Spleen (tissue), 11 donors: ENCODE results near the gene HTRA2. TPM values are rescaled to one million over a fixed set of nuclear protein-coding genes. Genes with fewer than 3 reads are reported as not detected.
A peak's percentile ranks its signal among the peaks of the same experiment; 100 is the strongest.

Experiments used
- DNase-seq: peaks from one replicate; pipeline ENCODE4 v3.0.0-alpha.2; 2020
- H3K27ac ChIP-seq, 8 donors: fragments of 200-600 bp; sonication (generic) in 7 of 8; 1 replicate in 4 of 8; 2 replicates in 4 of 8; pipeline versions ENCODE4 v1.5.0 to v1.8.0; 2016 to 2021; ENCODE audit warnings: inconsistent platforms in 4 of 8, mild to moderate bottlenecking in 4 of 8, moderate library complexity in 1 of 8
- H3K27me3 ChIP-seq, 7 donors: fragments of 200-600 bp; sonication (generic) in 6 of 7; replicated peaks in 1 of 7; 1 replicate in 4 of 7; 2 replicates in 3 of 7; pipeline versions ENCODE4 v1.5.0 to v1.8.0; 2016 to 2021; ENCODE audit warnings: inconsistent platforms in 3 of 7, mild to moderate bottlenecking in 1 of 7
- H3K36me3 ChIP-seq, 6 donors: fragments of 200-600 bp; sonication (generic) in 5 of 6; 1 replicate in 4 of 6; 2 replicates in 2 of 6; pipeline versions ENCODE4 v1.5.0 to v1.8.0; 2016 to 2021; ENCODE audit warnings: inconsistent platforms in 2 of 6
- H3K4me1 ChIP-seq, 6 donors: fragments of 200-600 bp; sonication (generic) in 5 of 6; 1 replicate in 3 of 6; 2 replicates in 3 of 6; pipeline versions ENCODE4 v1.5.0 to v1.8.0; 2016 to 2021; ENCODE audit warnings: inconsistent platforms in 3 of 6
- H3K4me3 ChIP-seq, 8 donors: fragments of 200-600 bp; sonication (generic) in 7 of 8; 1 replicate in 4 of 8; 2 replicates in 4 of 8; pipeline versions ENCODE4 v1.5.0 to v1.8.0; 2016 to 2021; ENCODE audit warnings: inconsistent platforms in 4 of 8, mild to moderate bottlenecking in 4 of 8, moderate library complexity in 2 of 8
- H3K9me3 ChIP-seq, 8 donors: fragments of 200-600 bp; sonication (generic) in 7 of 8; 1 replicate in 4 of 8; 2 replicates in 4 of 8; pipeline versions ENCODE4 v1.5.0 to v1.8.0; 2016 to 2021; ENCODE audit warnings: inconsistent platforms in 4 of 8
- POLR2A ChIP-seq, 3 donors: fragments of 450-650 bp; IDR thresholded peaks; one replicate each; pipeline ENCODE4 v1.5.1; 2017; ENCODE audit warnings: antibody characterized with exemption in 3 of 3, mild to moderate bottlenecking in 1 of 3
- POLR2AphosphoS5 ChIP-seq, 3 donors: sonication (generic); formaldehyde crosslinking; IDR thresholded peaks; one replicate each; pipeline ENCODE4 v1.5.1; 2017; ENCODE audit warnings: antibody characterized with exemption in 3 of 3
- WGBS, 5 donors: extraction: QIAGEN DNeasy Blood & Tissue Kit in 3 of 5; methylation state at CpG; one replicate each; pipeline versions ENCODE4 v1.1.5 to v1.1.7; 2013 to 2018; 5-methylcytosine and 5-hydroxymethylcytosine counted together
- intact Hi-C: fragments of 100-400 bp; cut with DNase I; formaldehyde crosslinking; loops from one replicate; pipeline ENCODE4 v1.15.0; 2023; ENCODE audit warnings: low total_unique reads
- polyA plus RNA-seq, 3 donors: library from polyadenylated mRNA; stranded (reverse); fragments of 200-250 nt; gene quantifications; one replicate each; pipeline ENCODE4 v1.2.1, GENCODE V29; 2013
- total RNA-seq, 7 donors: library from RNA; depleted of rRNA in 3 of 7; stranded (reverse); fragments of >200 nt in 3 of 7; fragmentation: NEBNext Ultra II Directional in 4 of 7; extraction: Animal tissue kit (Norgen Biotek cat#: 25700) in 4 of 7; gene quantifications; one replicate each; pipeline versions ENCODE4 v1.1.0 to v1.2.1, GENCODE V29; 2016 to 2021
- TF ChIP-seq, protein P1 (sequence below), 11 experiments: fragments of 200-600 bp in 7 of 11; fragments of 450-650 bp in 4 of 11; sonication (generic) in 4 of 11; IDR thresholded peaks in 8 of 11; conservative IDR thresholded peaks in 3 of 11; 1 replicate in 7 of 11; 2 replicates in 4 of 11; pipeline versions ENCODE4 v1.4.0 to v1.8.0; 2016 to 2021; ENCODE audit warnings: antibody characterized with exemption in 11 of 11, inconsistent platforms in 4 of 11, mild to moderate bottlenecking in 1 of 11
- donor health status: healthy with polysubstance abuse.
- donor health status: DM: no; HTN: no; CAD: no; lungs with moderate emphysema.
- donor health status: DM: no; HTN: no; CAD: no.
- donor health status: Bipolar disorder and iron deficiency.
- donor health status: healthy.
- donor health status: DM: no; HTN: no; CAD: no.
- donor health status: DM: yes; HTN: yes; CAD: no.

The HTRA2 gene
- total and polyA plus RNA-seq, 10 donors = 34.2 to 58.7 (median 42.9) TPM

DNA sequence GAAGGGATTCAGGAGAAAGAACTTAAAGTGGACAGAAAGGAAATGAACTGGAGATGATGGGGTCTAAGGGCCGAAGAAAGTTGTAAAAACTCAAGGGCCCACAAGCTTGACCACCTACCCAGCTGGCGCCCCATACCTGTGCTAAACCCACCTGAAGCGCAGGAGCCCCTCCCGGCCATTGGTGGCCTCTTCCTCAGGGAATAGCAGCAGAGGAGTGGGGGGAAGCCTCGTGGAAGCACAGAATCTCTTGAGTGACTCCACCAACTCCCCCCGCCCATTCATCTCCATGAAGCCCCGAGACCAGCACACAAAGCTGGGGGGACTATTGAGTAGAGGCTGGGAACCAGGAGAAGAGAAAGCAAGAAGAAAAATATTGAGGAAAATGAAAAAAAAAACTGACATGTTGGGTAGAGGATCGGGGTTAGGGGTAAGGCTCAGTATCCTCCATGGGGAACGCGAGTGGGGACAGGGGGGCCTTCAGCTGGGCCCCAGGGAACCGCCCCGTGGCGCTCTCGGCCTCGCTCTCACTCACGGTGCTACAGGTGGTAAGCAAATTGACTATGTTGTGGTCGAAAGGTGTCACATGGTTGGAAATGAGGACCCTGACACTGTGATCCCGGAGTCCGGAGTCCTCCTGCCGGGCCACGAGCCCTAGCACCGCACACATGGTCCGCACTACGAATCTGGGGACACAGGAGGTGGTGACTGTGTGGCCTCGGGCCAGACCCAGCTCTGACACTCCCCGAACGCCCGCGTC, 955 bp upstream of the HTRA2 start:
- H3K4me1 ChIP-seq = peaks cover 20 to 59% (median 38%) of the 10 kb centered on the region in 6 donors
- TF ChIP-seq, protein P1, sequence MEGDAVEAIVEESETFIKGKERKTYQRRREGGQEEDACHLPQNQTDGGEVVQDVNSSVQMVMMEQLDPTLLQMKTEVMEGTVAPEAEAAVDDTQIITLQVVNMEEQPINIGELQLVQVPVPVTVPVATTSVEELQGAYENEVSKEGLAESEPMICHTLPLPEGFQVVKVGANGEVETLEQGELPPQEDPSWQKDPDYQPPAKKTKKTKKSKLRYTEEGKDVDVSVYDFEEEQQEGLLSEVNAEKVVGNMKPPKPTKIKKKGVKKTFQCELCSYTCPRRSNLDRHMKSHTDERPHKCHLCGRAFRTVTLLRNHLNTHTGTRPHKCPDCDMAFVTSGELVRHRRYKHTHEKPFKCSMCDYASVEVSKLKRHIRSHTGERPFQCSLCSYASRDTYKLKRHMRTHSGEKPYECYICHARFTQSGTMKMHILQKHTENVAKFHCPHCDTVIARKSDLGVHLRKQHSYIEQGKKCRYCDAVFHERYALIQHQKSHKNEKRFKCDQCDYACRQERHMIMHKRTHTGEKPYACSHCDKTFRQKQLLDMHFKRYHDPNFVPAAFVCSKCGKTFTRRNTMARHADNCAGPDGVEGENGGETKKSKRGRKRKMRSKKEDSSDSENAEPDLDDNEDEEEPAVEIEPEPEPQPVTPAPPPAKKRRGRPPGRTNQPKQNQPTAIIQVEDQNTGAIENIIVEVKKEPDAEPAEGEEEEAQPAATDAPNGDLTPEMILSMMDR (IDR thresholded peaks at IDR 0.05 in 8 of 11, conservative IDR thresholded peaks at IDR 0.05 in 3 of 11) = no peak
- TF ChIP-seq POLR2A (IDR thresholded peaks at IDR 0.05) (no peak), POLR2AphosphoS5 (IDR thresholded peaks at IDR 0.05) (no peak)
- H3K36me3 ChIP-seq = peaks cover 0 to 67% (median 43%) of the 10 kb centered on the region in 6 donors
- 15 to 20% (median 17%) methylated on average over 26 to 29 of the region's 29 CpGs for WGBS, 5 donors
- peak overlapping the region; percentile 83 to 98 (median 89) for H3K4me3 ChIP-seq
- peak overlapping the region; percentile 90 to 98 (median 95) for H3K27ac ChIP-seq
- intact Hi-C loops = no loop called here
- no peaks in the 10 kb centered on the region for H3K27me3 ChIP-seq
- no peaks in the 10 kb centered on the region for H3K9me3 ChIP-seq
- no peak for DNase-seq

DNA sequence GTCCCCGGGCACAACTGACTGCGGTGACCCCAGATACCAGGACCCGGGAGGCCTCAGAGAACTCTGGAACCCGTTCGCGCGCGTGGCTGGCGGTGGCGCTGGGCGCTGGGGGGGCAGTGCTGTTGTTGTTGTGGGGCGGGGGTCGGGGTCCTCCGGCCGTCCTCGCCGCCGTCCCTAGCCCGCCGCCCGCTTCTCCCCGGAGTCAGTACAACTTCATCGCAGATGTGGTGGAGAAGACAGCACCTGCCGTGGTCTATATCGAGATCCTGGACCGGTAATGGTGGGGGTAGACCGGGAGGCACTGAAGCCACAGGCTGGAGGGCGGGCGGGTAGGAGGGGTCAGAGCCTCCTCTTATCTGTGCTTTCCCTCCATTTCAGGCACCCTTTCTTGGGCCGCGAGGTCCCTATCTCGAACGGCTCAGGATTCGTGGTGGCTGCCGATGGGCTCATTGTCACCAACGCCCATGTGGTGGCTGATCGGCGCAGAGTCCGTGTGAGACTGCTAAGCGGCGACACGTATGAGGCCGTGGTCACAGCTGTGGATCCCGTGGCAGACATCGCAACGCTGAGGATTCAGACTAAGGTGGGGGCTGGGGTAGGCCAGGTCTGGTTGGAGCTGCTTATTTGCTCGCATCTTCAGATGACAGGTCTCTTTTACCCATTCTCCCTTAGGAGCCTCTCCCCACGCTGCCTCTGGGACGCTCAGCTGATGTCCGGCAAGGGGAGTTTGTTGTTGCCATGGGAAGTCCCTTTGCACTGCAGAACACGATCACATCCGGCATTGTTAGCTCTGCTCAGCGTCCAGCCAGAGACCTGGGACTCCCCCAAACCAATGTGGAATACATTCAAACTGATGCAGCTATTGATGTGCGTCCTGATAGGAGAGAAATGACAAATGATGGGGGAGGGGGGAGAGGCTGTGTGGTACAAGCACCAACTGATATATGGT, 780 bp downstream of the HTRA2 start:
- 1 to 3% (median 2%) methylated on average over 45 to 54 of the region's 54 CpGs for WGBS, 5 donors
- Histone ChIP-seq H3K4me3 (peak overlapping the region; percentile 83 to 98 (median 89)), H3K27me3 (no peaks in the 10 kb centered on the region), H3K36me3 (peaks cover 0 to 63% (median 40%) of the 10 kb centered on the region in 6 donors), H3K27ac (peak overlapping the region; percentile 90 to 98 (median 95)), H3K9me3 (no peaks in the 10 kb centered on the region), H3K4me1 (peaks cover 20 to 59% (median 38%) of the 10 kb centered on the region in 6 donors)
- TF ChIP-seq, protein P1 (IDR thresholded peaks at IDR 0.05 in 8 of 11, conservative IDR thresholded peaks at IDR 0.05 in 3 of 11) = no peak
- TF ChIP-seq POLR2A (IDR thresholded peaks at IDR 0.05) (peak in 1 of 3 donors; percentile 5), POLR2AphosphoS5 (IDR thresholded peaks at IDR 0.05) (peak; percentile 59 to 74 (median 74))
- peak; percentile 93 for DNase-seq
- intact Hi-C loops = no loop called here

DNA sequence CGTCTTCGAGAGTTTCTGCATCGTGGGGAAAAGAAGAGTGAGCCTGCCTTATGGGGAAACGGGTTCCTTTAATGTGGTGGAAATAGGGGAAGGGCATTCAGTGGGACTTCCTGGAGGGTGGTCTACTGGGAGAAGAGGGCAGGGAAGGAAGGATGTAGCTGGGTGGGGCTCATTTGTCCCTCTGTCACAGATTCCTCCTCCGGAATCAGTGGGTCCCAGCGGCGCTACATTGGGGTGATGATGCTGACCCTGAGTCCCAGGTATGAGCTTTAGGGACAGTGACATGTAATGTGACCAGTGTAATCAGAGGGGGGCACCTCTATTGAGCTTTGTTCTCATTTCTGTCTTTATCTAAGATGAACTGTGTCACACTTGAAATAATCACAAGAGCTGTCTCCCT, 1.9 kb downstream of the HTRA2 start:
- peak overlapping the region in 5 of 8 donors; percentile 27 to 97 (median 94) for H3K27ac ChIP-seq
- peak overlapping the region in 1 of 8 donors; percentile 86 for H3K4me3 ChIP-seq
- DNase-seq = peak; percentile 63
- no peaks in the 10 kb centered on the region for H3K27me3 ChIP-seq
- intact Hi-C loops = no loop called here
- peaks cover 20 to 52% (median 38%) of the 10 kb centered on the region in 6 donors for H3K4me1 ChIP-seq
- no peak for TF ChIP-seq POLR2A (IDR thresholded peaks at IDR 0.05)
- TF ChIP-seq, protein P1 (IDR thresholded peaks at IDR 0.05 in 8 of 11, conservative IDR thresholded peaks at IDR 0.05 in 3 of 11) = no peak
- TF ChIP-seq POLR2AphosphoS5 (IDR thresholded peaks at IDR 0.05) = no peak
- no peaks in the 10 kb centered on the region for H3K9me3 ChIP-seq
- H3K36me3 ChIP-seq = peaks cover 0 to 51% (median 29%) of the 10 kb centered on the region in 6 donors
- WGBS, 5 donors = 64 to 69% (median 68%) methylated on average over 7 of the region's 7 CpGs
